Measurements from ENCODE around the gene OR2J3.
"Not testable (repeated sequence)": the region's sequence is repeated elsewhere in the genome, so short reads cannot be mapped to it uniquely, and the experiment has no call there.

The OR2J3 gene

GRCh38 chr6:29107758-29108157 lies at the start of gene OR2J3:
Gene OR2J3 (plus strand): TSS chr6:29108058. CDS start chr6:29111891, 3,833 bp downstream.
- no peak for DNase-seq

DNA sequence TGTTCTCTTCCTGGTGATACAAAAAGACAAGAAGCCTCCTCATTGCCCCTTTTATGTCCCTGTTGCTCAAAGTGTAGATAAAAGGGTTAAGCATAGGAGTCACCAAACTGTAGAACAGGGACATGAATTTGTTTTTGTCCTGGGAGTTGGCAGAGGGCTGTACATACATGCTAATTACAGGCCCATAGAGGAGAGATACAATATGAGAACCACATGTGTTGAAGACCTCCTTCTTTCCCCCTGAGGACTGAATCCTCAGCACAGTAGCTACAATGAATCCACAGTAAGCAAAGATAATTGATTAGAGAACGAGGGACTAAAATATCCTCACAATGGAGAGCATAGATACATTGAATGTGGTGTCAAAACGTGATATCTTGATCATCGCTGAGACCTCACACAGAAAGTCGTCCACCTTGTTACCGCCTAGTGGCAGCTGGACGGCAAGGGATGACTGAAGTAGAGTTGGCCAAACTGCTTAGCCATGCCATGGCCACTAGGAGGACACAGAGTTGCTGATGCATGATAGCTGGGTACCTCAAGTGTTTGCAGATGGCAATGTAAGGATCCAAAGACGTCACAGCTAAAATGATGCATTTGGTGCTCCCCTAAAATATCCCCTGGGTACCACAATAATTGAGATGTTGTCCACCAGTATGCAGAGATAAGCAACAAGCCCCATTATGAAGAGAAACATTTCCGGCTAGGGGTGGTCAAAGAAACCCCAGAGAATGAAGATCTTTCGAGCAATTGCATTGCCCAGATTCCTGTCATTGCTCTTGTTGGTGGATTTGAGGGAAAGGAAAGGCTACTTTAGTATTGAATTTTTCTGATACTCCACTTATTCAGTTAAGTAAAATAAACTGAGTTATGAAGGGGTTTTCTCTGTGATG lies 35.8 kb upstream of the OR2J3 start:
- DNase-seq = no peak

GRCh38 chr6:29079203-29079602 lies 28.7 kb upstream of the OR2J3 start:
- DNase-seq = no peak

- DNase-seq = no peak
Observed at GRCh38 chr6:29081312-29081711, 26.5 kb upstream of the OR2J3 start.

DNA sequence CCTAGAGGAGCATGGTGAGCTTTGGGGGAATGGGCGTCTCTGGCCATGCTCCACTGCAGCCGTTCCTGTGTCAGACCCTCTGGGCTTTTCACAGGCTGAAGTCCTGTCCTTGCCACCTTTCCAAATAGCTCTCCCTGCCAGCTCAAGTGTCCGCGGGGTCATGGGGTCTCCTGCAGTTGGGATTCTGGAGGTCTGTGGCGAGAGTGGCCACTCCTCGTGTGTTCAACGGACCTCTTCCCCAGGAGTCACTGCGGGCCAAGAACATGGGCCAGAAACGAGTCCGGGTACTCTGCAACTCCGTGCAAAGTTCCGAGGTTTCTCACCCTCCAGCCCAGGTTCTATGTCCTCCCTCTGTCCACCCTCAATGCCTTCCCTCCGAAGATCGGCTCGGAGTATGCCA lies 25.4 kb upstream of the OR2J3 start:
- DNase-seq = no peak

DNA sequence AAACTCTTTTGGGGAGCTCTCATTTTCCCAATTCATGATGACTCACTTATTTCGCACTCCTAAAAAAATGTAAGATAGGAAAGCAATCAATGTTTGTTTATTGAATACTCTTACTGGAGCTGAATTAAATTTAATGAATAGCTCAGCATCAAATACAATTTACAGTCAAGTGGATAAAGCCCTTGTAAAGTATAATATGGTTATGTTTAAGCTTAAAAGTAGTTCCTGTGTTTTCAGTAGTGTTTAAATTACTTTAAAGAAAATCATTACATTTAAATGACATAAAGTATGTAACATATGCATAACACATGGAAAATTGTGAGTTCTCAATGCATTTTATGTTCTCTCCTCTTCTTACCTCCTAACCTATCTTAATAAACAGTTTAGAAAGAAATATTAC lies 20.6 kb upstream of the OR2J3 start, which contains the start of gene OR2B3:
Gene OR2B3, minus strand, starts transcription at position 101 of the 400 bp plus-strand sequence. Its CDS starts 65 bp downstream, at position 36.
- no peak for DNase-seq

- DNase-seq = no peak
Observed at GRCh38 chr6:29092957-29093356, 14.9 kb upstream of the OR2J3 start.

DNA sequence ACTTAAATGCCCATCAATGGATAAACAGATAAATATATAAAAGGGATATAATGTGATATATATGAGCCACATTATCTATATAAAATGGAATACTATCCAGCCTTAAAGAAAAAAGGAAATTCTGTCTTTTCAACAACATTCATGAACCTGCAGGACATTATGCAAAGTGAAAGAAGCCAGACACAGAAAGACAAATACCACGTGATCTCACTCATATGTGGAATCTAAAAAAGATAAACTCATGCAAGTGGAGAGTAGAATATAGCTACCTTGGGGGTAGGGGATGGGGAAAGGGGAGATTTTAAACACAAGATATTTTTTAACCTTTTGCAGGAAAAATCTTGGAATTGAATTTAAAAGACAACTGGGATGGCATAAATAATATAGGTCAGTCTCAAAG lies 10.1 kb upstream of the OR2J3 start:
- no peak for DNase-seq

GRCh38 chr6:29099190-29099589 lies 8.7 kb upstream of the OR2J3 start, which contains the start of gene OR2J1:
Gene OR2J1 (plus strand): TSS chr6:29099490. CDS start chr6:29100943, 1,453 bp downstream.
- no peak for DNase-seq

GRCh38 chr6:29112135-29112534 lies 4.3 kb downstream of the OR2J3 start:
- DNase-seq = no peak

- not testable (repeated sequence) for DNase-seq
Observed at GRCh38 chr6:29114964-29115363, 7.1 kb downstream of the OR2J3 start.

DNA sequence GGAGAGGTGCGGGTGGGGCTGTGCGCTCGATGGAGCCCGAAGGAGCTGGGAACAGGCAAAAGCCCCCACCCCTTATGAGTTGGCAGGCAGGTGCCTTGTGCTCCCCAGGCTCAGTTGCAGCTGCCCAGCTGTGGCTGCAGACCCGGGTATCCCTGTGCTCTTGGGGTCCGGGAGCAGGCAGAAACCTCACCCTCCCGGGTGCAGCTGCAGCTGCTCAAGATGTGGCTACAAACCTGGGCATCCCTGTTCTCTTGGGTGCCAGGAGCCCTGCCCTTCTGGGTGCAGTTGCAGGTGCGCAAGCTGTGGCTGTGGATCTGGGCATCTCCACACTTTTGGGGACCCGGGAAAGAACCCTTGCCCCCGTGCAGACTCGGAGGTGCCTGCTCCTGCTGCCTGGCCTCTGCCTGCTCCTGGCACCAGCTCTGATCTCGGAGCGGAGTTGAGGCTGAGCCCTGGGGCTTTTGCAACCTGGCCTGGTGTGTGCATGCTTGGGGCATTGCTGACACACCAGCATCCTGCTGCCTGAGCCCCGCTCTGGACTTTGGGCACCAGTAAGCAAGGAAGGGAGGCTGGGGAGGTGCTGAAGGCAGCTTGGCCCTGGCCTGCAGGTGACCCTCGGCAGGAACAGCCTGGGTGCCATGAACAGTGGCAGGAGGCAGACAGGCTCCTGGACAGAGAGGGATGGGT lies 21.6 kb downstream of the OR2J3 start:
- no peak for DNase-seq

GRCh38 chr6:29130644-29131043 lies 22.8 kb downstream of the OR2J3 start:
- no peak for DNase-seq

DNA sequence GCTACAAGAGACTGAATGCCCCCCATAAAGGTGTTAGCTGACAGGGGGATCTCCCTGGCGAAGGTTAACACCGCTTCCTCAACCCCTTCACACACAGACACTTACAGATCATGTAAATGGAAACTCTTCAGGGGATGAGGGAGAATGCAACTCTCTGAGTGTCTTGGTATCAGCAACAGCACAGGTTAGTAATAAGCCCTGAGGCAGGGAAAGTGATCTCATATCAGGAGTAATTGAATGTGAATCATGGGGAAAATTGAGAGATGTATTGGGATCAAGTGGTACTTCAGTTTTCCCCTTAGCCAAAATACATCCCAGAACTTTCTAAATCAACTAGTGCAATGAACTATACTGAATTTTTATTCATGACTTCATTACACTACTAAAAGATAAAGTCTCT lies 23.8 kb downstream of the OR2J3 start:
- no peak for DNase-seq

DNA sequence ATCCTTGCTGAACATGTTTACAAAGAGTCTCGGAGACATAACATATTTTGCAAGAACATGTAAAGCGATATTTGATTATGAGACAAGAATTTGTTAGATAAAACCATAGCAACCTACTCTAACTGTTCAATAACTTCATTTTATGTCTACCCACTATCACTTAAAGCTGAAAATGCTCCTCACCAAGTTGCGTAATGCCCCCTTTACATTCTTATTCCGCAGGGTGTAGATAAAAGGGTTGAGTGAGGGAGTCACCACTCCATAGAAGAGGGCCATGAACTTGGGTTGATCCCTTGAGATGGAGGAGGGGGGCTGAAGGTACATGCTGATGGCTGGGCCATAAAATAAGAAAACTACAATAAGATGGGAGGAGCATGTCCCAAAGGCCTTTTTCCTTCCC lies 29.9 kb downstream of the OR2J3 start:
- no peak for DNase-seq

GRCh38 chr6:29141606-29142005 lies 33.7 kb downstream of the OR2J3 start:
- no peak for DNase-seq

- DNase-seq = no peak
Observed at GRCh38 chr6:29142309-29142708, 34.5 kb downstream of the OR2J3 start.

DNA sequence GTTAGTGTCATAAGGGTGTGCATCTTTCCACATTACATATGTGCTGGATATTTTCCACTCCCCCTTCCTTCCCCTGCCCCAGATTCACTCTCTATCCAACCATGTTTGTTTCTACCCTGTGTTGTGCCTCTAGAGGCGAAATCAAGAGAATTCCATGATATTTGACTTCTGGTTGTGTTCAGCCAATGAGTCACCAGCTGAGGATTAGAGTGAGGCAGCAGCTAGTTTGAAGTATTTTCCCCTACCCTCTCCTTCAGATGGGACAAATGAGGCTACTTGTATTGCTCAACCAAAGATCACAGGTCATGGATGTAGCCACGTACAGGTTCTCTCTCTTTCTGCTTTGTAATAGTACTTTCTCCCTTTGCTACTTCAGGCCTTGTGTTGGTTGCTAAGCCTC lies 38.3 kb downstream of the OR2J3 start:
- no peak for DNase-seq

GRCh38 chr6:29147074-29147473 lies 39.2 kb downstream of the OR2J3 start:
- no peak for DNase-seq

DNA sequence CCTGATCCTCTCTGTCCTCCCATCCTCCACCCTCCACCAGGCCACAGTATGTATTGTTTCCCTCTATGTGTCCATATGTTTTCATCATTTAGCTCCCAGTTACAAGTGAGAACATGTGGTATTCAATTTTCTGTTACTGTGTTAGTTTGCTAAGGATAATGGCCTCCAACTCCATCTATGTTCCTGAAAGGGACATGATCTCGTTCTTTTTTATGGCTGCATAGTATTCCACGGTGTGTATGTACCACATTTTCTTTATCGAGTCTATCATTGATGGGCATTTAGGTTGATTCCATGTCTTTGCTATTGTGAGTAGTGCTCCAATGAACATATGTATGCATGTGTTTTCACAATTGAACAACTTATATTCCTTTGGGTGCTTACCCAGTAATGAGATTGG lies 41.6 kb downstream of the OR2J3 start:
- DNase-seq = not testable (repeated sequence)

GRCh38 chr6:29153083-29153482 lies 45.2 kb downstream of the OR2J3 start:
- DNase-seq = no peak

DNA sequence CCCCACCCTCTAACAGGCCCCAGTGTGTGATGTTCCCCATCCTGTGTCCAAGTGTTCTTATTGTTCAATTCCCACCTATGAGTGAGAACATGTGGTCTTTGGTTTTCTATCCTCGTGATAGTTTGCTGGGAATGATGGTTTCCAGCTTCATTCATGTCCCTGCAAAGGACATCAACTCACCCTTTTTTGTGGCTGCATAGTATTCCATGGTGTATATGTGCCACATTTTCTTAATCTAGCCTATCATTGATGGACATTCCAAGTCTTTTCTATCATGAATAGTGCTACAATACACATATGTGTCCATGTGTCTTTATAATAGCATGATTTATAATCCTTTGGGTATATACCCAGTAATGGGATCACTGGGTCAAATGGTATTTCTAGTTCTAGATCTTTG lies 47.3 kb downstream of the OR2J3 start:
- not testable (repeated sequence) for DNase-seq

GRCh38 chr6:29159922-29160321 lies 52.1 kb downstream of the OR2J3 start:
- DNase-seq = not testable (repeated sequence)
